Colonic mucosa (tissue), 4 donors: ENCODE data around the gene EVPLL. TPM values are rescaled to one million over a fixed set of nuclear protein-coding genes. Genes with fewer than 3 reads are reported as not detected.
"Not testable (repeated sequence)": the region's sequence is repeated elsewhere in the genome, so short reads cannot be mapped to it uniquely, and the experiment has no call there.

Source experiments
- DNase-seq: peaks from one replicate; pipeline ENCODE4 v3.0.0-alpha.2; 2020
- H3K27ac ChIP-seq: fragments of 200-600 bp; one replicate; pipeline ENCODE4 v1.8.0; 2021
- H3K27me3 ChIP-seq: fragments of 200-600 bp; one replicate; pipeline ENCODE4 v1.8.0; 2021
- H3K36me3 ChIP-seq: fragments of 200-600 bp; one replicate; pipeline ENCODE4 v1.8.0; 2021
- H3K4me1 ChIP-seq: fragments of 200-600 bp; one replicate; pipeline ENCODE4 v1.8.0; 2021; ENCODE audit warnings: mild to moderate bottlenecking
- H3K4me3 ChIP-seq: fragments of 200-600 bp; one replicate; pipeline ENCODE4 v1.8.0; 2021
- H3K9ac ChIP-seq, 2 donors: one replicate each; pipeline ENCODE4 v1.7.0; 2013; ENCODE audit warnings: control low read depth in 2 of 2, low read depth in 2 of 2, low read length in 2 of 2
- H3K9me3 ChIP-seq: fragments of 200-600 bp; one replicate; pipeline ENCODE4 v1.8.0; 2021
- intact Hi-C: fragments of 100-400 bp; cut with DNase I; formaldehyde crosslinking; loops from one replicate; pipeline ENCODE4 v1.14.1; 2022
- total RNA-seq, 2 donors: library from RNA; stranded (reverse); fragmentation: NEBNext Ultra II Directional in 1 of 2; extraction: Animal tissue kit (Norgen Biotek cat#: 25700) in 1 of 2; gene quantifications; one replicate each; pipeline ENCODE4 v1.2.1, GENCODE V29; 2021
- TF ChIP-seq, protein P1 (sequence below): fragments of 200-600 bp; IDR thresholded peaks from one replicate; pipeline ENCODE4 v1.8.0; 2022; ENCODE audit warnings: antibody characterized with exemption, mild to moderate bottlenecking
- donor health status: healthy.
- donor health status: DM: no; HTN: no; CAD: no.
- donor health status: DM: no; HTN: no; CAD: no.

Gene EVPLL
- under 1 TPM; 0.25 to 0.69 TPM for total RNA-seq

GRCh38 chr17:18377437-18378204, at the start of gene EVPLL:
Gene EVPLL (plus strand): TSS chr17:18377778. CDS start chr17:18380938, 3,160 bp downstream.
- Histone ChIP-seq H3K9ac (no peak within 1 kb of the TSS), H3K4me3 (no peak within 1 kb of the TSS), H3K4me1 (peaks cover 4% of the 10 kb centered on the region), H3K36me3 (no peaks in the 10 kb centered on the region), H3K9me3 (no peaks in the 10 kb centered on the region), H3K27ac (no peak within 1 kb of the TSS), H3K27me3 (no peaks in the 10 kb centered on the region)
- peak; percentile 81 for DNase-seq
- TF ChIP-seq, protein P1, sequence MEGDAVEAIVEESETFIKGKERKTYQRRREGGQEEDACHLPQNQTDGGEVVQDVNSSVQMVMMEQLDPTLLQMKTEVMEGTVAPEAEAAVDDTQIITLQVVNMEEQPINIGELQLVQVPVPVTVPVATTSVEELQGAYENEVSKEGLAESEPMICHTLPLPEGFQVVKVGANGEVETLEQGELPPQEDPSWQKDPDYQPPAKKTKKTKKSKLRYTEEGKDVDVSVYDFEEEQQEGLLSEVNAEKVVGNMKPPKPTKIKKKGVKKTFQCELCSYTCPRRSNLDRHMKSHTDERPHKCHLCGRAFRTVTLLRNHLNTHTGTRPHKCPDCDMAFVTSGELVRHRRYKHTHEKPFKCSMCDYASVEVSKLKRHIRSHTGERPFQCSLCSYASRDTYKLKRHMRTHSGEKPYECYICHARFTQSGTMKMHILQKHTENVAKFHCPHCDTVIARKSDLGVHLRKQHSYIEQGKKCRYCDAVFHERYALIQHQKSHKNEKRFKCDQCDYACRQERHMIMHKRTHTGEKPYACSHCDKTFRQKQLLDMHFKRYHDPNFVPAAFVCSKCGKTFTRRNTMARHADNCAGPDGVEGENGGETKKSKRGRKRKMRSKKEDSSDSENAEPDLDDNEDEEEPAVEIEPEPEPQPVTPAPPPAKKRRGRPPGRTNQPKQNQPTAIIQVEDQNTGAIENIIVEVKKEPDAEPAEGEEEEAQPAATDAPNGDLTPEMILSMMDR, result no peak
- intact Hi-C loops, result no loop called here

DNA sequence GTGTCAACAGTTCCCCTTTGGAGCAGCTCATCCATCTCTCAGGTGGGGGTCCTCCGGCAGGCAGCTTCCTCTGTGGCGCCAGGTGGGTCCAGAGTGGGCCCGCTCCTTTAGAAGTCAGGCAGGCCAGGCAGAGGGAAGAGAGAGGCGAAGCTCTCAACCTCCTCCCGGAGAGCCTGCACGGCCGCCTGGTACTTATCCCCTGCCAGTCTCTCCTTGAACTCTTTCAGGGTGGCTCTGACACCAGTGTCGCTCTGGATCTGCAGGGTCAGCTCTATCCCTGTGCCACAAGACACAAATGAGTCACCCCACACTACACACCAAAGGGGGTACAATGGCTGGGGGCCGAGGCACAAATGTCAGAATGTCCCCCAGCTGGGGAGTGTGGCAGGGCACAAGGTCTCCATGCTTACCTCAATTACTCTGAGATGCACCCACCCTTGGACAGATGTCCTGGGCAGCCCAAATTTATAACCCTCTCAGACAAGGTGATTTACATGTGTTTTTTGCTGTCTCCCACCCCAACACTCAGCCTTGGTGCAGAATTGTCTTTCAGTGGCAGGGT, 48.9 kb upstream of the EVPLL start:
- H3K27me3 ChIP-seq, result no peaks in the 10 kb centered on the region
- peaks cover 1% of the 10 kb centered on the region for H3K36me3 ChIP-seq
- H3K9ac ChIP-seq, result no peak overlapping the region
- TF ChIP-seq, protein P1, result no peak
- no peak overlapping the region for H3K4me3 ChIP-seq
- no peak overlapping the region for H3K27ac ChIP-seq
- no peaks in the 10 kb centered on the region for H3K4me1 ChIP-seq
- DNase-seq, result no peak
- no peaks in the 10 kb centered on the region for H3K9me3 ChIP-seq
- intact Hi-C loops, result no loop called here

DNA sequence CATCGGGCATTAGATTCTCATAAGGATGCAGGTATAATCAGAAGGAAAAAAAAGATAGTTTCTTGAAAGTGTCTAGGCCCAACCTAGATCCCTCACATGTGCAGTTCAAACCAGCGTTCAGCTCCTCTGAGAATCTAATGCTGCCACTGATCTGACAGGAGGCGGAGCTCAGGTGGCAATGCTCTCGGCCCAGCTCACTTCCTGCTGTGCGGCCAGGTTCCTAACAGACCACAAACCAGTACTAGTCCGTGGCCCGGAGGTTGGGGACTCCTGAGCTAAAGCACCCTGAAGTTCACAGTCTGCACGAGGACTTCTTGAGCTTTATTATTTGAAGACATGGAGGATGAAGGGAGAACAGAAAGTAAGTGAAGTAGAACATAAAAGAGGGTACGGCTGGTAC, 45.7 kb upstream of the EVPLL start:
- intact Hi-C loops, result no loop called here
- H3K36me3 ChIP-seq, result no peaks in the 10 kb centered on the region
- no peak for DNase-seq
- TF ChIP-seq, protein P1, result no peak
- H3K27me3 ChIP-seq, result no peaks in the 10 kb centered on the region
- no peak overlapping the region for H3K4me3 ChIP-seq
- H3K27ac ChIP-seq, result no peak overlapping the region
- no peak overlapping the region for H3K9ac ChIP-seq
- H3K9me3 ChIP-seq, result no peaks in the 10 kb centered on the region
- H3K4me1 ChIP-seq, result no peaks in the 10 kb centered on the region

DNA sequence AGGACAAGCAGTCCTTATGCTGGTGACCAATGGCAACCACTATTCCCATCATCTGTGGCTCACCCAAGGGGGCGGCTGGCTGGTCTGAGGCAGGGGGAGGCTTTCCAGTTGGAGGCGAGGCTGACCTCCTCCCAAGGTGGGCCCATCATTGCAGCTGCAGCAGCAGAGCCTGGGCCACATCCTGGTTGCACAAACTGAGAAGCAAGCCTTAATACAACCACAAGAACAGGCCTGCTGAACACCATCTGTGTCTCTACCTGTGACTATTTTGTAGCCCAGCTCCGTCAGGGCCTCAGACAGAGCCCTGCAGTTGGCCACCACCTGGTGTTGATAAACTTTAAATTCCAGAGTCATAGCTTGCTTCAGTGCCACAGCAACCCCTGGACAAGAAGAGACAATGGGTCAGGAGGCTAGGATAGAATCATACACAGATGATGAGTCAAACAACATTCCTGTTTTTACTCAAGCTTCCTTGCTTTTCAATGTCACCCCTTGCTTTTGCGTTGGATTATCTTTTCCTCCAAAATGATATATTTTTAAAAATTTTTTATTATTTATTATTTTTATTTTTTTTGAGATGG, 44.6 kb upstream of the EVPLL start:
- TF ChIP-seq, protein P1, result no peak
- no peak for DNase-seq
- H3K27me3 ChIP-seq, result no peaks in the 10 kb centered on the region
- H3K27ac ChIP-seq, result no peak overlapping the region
- no peak overlapping the region for H3K9ac ChIP-seq
- intact Hi-C loops, result no loop called here
- H3K9me3 ChIP-seq, result no peaks in the 10 kb centered on the region
- H3K4me1 ChIP-seq, result no peaks in the 10 kb centered on the region
- no peak overlapping the region for H3K4me3 ChIP-seq
- H3K36me3 ChIP-seq, result no peaks in the 10 kb centered on the region

GRCh38 chr17:18338158-18338557, 39.4 kb upstream of the EVPLL start:
- H3K4me3 ChIP-seq, H3K9me3 ChIP-seq, H3K27ac ChIP-seq, H3K27me3 ChIP-seq, H3K36me3 ChIP-seq, H3K9ac ChIP-seq, intact Hi-C loops, H3K4me1 ChIP-seq, DNase-seq: not testable (repeated sequence)

DNA sequence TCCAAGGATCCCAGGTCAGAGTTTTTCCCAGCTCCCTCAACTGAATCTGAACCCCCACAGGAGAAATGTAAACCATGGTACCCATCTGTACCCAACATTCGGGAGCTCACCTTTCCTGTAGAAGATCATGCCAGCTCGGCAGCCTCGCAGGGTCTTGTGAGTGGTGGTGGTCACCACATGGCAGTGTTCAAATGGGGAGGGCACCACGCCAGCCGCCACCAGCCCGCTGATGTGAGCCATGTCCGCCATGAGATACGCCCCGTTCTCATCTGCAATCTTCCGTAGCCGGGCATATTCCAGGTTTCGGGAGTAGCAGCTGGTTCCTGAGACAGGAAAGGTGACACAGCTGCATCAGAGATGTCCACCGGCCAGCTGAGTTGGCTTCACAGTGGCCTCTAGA, 37.6 kb upstream of the EVPLL start:
- TF ChIP-seq, protein P1, result no peak
- DNase-seq, result no peak
- Histone ChIP-seq H3K36me3 (no peaks in the 10 kb centered on the region), H3K9ac (no peak overlapping the region), H3K27me3 (no peaks in the 10 kb centered on the region), H3K9me3 (no peaks in the 10 kb centered on the region), H3K4me1 (no peaks in the 10 kb centered on the region), H3K27ac (no peak overlapping the region), H3K4me3 (no peak overlapping the region)
- intact Hi-C loops, result no loop called here
